ENCODE results near the gene NR1I3.
"Not testable (repeated sequence)": the region's sequence is repeated elsewhere in the genome, so short reads cannot be mapped to it uniquely, and the experiment has no call there.

NR1I3 gene

DNA sequence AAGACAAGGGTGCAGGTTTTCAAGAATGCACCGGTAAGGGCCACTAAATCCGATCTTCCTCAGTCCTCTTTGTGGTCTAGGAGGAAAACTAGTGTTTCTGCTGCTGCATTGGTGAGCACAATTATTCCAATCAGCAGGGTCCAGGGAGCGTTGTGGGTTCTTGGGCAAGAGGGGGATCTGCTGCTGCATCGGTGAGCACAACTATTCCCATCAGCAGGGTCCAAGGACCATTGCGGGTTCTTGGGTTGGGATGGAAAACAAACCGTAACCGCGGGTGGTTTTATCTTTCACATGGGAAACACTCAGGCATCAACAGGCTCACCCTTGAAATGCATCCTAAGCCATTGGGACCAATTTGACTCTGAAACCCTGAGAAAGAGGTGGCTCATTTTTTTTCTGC is 13.6 kb upstream of the NR1I3 start:
- no peak overlapping the region for H3K4me2 ChIP-seq (ENCODE audit: low read length)
- no peak for TF ChIP-seq CTCF (IDR thresholded peaks at IDR 0.05; ENCODE audit: low read length)
- TF ChIP-seq EZH2 (IDR thresholded peaks at IDR 0.05; ENCODE audit: borderline replicate concordance, low read length) = no peak
- no peak overlapping the region for H2AFZ ChIP-seq (ENCODE audit: low read length)

GRCh38 chr1:161250829-161251228 is 12.8 kb upstream of the NR1I3 start:
- no peaks in the 10 kb centered on the region for H4K20me1 ChIP-seq (ENCODE audit: insufficient read depth, low read length)
- no peaks in the 10 kb centered on the region for H3K9me3 ChIP-seq (ENCODE audit: low read length)
- no peak overlapping the region for H3K4me3 ChIP-seq (ENCODE audit: low read depth, low read length, poor library complexity, severe bottlenecking)
- H3K36me3 ChIP-seq (ENCODE audit: insufficient read depth, low read length) = no peaks in the 10 kb centered on the region
- no peaks in the 10 kb centered on the region for H3K9me2 ChIP-seq (ENCODE audit: low read depth, low read length)
- no peaks in the 10 kb centered on the region for H3F3A ChIP-seq (ENCODE audit: insufficient read depth, low read length)
- no peak overlapping the region for H3K4me2 ChIP-seq (ENCODE audit: low read length)
- no peak overlapping the region for H2AFZ ChIP-seq (ENCODE audit: low read length)
- H3K79me2 ChIP-seq (ENCODE audit: insufficient read depth, low read length) = no peaks in the 10 kb centered on the region
- no peak overlapping the region for H3K9ac ChIP-seq (ENCODE audit: low read length)
- H3K27ac ChIP-seq (ENCODE audit: low read depth, low read length, poor library complexity, severe bottlenecking) = no peak overlapping the region
- peaks cover 6% of the 10 kb centered on the region; the same call in 1 of the 2 replicates for H3K27me3 ChIP-seq (ENCODE audit: insufficient read depth, low read length)
- H3K4me1 ChIP-seq (ENCODE audit: insufficient read depth, low read length, severe bottlenecking) = no peaks in the 10 kb centered on the region
- TF ChIP-seq EZH2 (IDR thresholded peaks at IDR 0.05; ENCODE audit: borderline replicate concordance, low read length) = no peak
- no peak for TF ChIP-seq CTCF (IDR thresholded peaks at IDR 0.05; ENCODE audit: low read length)

More for the DNA sequence above, 13.6 kb upstream of the NR1I3 start:
- Histone ChIP-seq H3K36me3 (ENCODE audit: insufficient read depth, low read length) (no peaks in the 10 kb centered on the region), H3K79me2 (ENCODE audit: insufficient read depth, low read length) (no peaks in the 10 kb centered on the region), H3K9ac (ENCODE audit: low read length) (no peak overlapping the region), H3F3A (ENCODE audit: insufficient read depth, low read length) (no peaks in the 10 kb centered on the region), H3K27ac (ENCODE audit: low read depth, low read length, poor library complexity, severe bottlenecking) (no peak overlapping the region), H3K9me2 (ENCODE audit: low read depth, low read length) (no peaks in the 10 kb centered on the region), H3K27me3 (ENCODE audit: insufficient read depth, low read length) (peaks cover 6% of the 10 kb centered on the region; the same call in 1 of the 2 replicates), H3K4me3 (ENCODE audit: low read depth, low read length, poor library complexity, severe bottlenecking) (no peak overlapping the region), H4K20me1 (ENCODE audit: insufficient read depth, low read length) (no peaks in the 10 kb centered on the region), H3K4me1 (ENCODE audit: insufficient read depth, low read length, severe bottlenecking) (no peaks in the 10 kb centered on the region), H3K9me3 (ENCODE audit: low read length) (no peaks in the 10 kb centered on the region)

DNA sequence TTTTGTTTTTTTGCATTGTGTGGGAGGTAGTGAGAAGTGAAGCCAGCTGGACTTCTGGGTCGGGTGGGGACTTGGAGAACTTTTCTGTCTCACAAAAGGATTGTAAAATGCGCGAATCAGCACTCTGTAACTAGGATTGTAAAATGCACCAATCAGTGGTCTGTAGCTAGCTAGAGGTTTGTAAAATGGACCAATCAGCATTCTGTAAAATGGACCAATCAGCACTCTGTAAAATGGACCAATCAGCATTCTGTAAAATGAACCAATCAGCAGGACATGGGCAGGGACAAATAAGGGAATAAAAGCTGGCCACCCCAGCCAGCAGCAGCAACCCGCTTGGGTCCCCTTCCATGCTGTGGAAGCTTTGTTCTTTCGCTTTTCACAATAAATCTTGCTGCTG is 12.1 kb upstream of the NR1I3 start:
- not testable (repeated sequence) for H2AFZ ChIP-seq (ENCODE audit: low read length); H3K9ac ChIP-seq (ENCODE audit: low read length); H3K36me3 ChIP-seq (ENCODE audit: insufficient read depth, low read length); H3K27me3 ChIP-seq (ENCODE audit: insufficient read depth, low read length); H4K20me1 ChIP-seq (ENCODE audit: insufficient read depth, low read length); H3K27ac ChIP-seq (ENCODE audit: low read depth, low read length, poor library complexity, severe bottlenecking); H3K9me3 ChIP-seq (ENCODE audit: low read length); H3K9me2 ChIP-seq (ENCODE audit: low read depth, low read length); H3K79me2 ChIP-seq (ENCODE audit: insufficient read depth, low read length); H3F3A ChIP-seq (ENCODE audit: insufficient read depth, low read length); H3K4me1 ChIP-seq (ENCODE audit: insufficient read depth, low read length, severe bottlenecking); H3K4me3 ChIP-seq (ENCODE audit: low read depth, low read length, poor library complexity, severe bottlenecking); H3K4me2 ChIP-seq (ENCODE audit: low read length)

DNA sequence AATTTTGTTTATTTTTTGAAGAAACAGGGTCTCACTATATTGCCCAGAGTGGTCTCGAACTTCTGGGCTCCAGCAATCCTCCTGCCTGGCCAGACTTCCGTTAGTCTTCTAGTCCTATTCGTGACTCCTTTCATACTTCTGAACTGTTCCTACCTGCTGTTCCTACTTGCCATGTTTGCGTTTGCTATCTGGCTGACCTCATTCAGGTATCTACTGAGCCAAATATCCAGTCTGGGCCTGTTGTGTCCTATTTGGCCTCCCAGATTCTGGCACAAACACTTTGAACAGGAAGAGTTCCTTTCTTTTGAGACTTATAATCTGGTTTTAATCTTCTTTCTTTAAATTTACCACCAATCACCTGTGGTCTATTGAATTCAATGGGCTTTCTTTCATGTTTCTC is 6.9 kb upstream of the NR1I3 start:
- Histone ChIP-seq H3K36me3 (ENCODE audit: insufficient read depth, low read length) (no peaks in the 10 kb centered on the region), H3K4me2 (ENCODE audit: low read length) (no peak overlapping the region), H2AFZ (ENCODE audit: low read length) (no peak overlapping the region), H3K9me3 (ENCODE audit: low read length) (no peaks in the 10 kb centered on the region), H3K4me3 (ENCODE audit: low read depth, low read length, poor library complexity, severe bottlenecking) (no peak overlapping the region), H3K79me2 (ENCODE audit: insufficient read depth, low read length) (no peaks in the 10 kb centered on the region), H3K27me3 (ENCODE audit: insufficient read depth, low read length) (no peaks in the 10 kb centered on the region), H4K20me1 (ENCODE audit: insufficient read depth, low read length) (no peaks in the 10 kb centered on the region), H3F3A (ENCODE audit: insufficient read depth, low read length) (no peaks in the 10 kb centered on the region), H3K27ac (ENCODE audit: low read depth, low read length, poor library complexity, severe bottlenecking) (no peak overlapping the region), H3K9me2 (ENCODE audit: low read depth, low read length) (no peaks in the 10 kb centered on the region), H3K4me1 (ENCODE audit: insufficient read depth, low read length, severe bottlenecking) (no peaks in the 10 kb centered on the region), H3K9ac (ENCODE audit: low read length) (no peak overlapping the region)
- TF ChIP-seq CTCF (IDR thresholded peaks at IDR 0.05; ENCODE audit: low read length) (no peak), EZH2 (IDR thresholded peaks at IDR 0.05; ENCODE audit: borderline replicate concordance, low read length) (no peak)
